Measurements from ENCODE around the gene KSR2.
"Not testable (repeated sequence)": the region's sequence is repeated elsewhere in the genome, so short reads cannot be mapped to it uniquely, and the experiment has no call there.

The KSR2 gene

DNA sequence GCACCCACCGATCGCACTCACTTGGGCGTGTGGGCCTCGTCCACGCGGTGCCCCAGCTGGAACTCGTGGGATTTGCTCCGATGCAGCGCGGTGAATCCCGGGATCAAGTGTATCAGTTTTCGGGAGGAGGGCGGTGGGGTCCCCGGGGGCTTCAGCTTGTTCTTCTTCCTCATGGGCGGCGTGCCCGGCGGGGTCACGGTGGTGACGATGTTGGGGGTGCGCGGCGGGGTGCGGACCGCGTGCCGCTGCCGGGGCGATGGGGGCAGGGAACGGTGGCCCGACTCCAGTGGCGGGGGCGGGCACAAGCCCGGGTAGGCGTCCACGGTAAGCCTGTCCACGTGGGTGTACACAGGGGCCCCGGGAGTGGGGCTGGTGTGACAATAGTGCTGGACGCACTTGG lies 207.8 kb downstream of the KSR2 start:
- DNase-seq (ENCODE audit: low spot score): no peak

DNA sequence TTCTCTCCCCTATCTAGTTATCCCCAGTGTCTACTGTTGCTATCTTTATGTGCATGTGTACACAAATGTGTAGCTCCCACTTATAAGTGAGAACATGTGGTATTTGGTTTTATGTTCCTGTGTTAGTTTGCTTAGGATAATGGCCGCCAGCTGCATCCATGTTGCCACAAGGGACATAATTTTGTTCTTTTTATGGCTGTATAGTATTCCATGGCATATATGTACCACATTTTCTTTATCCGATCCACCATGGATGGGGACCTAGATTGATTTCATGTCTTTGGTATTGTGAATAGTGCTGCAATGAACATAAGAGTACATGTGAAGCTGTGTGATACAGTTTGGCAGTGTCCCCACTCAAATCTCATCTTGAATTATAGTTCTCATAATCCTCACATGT lies 218.1 kb downstream of the KSR2 start:
- DNase-seq (ENCODE audit: low spot score): no peak

DNA sequence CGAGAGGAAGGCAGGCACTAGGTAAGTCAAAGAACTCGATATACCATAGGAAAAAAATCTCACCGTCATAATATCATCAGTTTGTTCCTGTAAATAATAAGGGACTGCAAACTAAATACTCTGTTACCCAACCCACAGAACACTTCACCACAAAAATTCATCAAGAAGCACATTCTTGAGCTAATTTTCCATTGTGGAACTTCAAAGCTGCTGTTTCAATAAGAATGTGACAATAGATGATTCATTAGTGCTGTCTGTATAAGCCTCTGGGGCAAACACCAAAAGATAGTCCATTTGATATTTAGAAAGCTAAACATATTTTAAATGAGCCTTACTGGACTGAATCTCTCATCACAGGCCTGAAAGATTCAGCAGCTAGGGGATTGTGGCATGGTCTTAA lies 219.4 kb downstream of the KSR2 start:
- no peak for DNase-seq (ENCODE audit: low spot score)

DNA sequence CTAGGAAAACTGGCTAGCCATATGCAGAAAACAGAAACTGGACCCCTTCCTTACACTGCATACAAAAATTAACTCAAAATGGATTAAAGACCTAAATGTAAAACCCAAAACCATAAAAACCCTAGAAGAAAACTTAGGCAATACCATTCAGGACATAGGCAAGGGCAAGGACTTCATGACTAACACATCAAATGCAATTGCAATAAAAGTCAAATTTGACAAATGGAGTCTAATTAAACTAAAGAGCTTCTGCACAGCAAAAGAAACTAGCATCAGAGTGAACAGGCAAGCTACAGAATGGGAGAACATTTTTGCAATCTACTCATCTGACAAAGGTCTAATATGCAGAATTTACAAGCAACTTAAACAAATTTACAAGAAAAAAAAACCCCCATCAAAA lies 222.4 kb downstream of the KSR2 start:
- DNase-seq (ENCODE audit: low spot score): not testable (repeated sequence)

DNA sequence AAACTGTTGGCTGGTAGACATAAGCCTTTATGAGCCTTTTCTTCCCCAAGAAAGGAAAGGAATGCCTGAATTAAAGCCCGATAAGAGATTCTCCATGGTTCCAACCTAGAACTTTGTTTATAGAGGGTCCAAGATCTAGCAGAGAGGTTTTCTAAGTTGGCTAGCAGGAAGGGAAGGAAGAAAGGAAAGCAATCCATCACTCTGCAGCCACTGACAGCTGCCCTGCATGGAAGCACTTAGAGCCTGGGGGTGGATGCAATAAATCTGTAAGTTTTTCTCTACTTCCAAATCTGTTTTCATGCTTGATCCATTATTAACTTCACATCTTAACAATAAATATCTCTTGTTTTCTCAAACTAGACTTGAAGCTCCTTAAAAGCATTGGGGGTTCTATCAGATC lies 224.4 kb downstream of the KSR2 start:
- DNase-seq (ENCODE audit: low spot score): no peak

DNA sequence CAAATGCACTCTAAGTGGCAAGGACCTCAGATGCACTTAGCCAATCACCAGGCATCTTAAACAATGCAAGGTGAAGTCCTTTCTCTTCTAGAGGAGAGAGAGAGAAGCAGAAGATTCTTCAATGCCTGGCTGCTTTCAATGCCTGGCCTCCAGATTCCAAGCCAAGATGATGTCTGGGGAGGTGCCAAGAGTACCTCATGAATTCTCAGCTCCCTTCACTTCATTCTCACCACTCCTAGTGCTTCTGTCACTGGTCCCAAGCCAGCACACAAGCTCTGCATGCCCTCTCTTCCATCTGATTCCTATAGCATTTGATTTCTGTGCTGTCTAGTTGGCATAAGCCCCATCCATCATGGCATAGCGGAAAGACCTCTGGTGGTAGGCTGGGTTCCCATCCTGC lies 225.0 kb downstream of the KSR2 start:
- no peak for DNase-seq (ENCODE audit: low spot score)

DNA sequence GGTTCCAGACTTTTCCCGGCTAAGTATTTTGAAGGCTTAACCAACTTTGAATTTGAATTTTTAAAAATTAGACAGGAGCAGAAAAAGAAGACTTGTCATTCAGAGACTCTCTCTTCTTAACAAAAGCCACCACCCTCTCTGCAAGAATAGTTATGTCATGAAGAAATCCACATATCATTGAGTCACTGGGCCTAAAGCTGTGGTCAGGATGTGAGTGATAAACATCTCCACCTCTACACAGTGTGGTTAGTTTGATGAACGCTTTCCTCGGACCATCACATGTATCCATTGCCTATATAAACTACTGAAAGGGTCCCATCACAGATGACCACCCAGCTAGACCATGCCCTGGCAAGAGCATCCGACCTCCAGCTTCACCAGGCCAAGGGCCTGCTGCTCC lies 226.1 kb downstream of the KSR2 start:
- no peak for DNase-seq (ENCODE audit: low spot score)

DNA sequence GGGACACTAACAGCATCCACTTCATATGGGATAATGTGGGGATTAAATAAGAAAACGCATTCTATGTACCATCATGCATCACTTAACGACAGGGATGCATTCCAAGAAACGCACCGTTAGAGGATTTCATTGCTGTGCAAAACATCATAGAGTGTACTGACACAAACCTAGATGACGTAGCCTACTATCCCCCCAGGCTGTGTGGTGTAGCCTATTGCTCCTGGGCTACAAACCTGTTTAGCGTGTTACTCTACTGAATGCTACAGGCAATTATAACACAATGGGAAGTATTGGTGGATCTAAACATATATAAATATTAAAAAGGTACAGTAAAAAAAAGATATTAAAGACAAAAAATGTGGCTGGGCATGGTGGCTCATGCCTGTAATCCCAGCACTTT lies 230.6 kb downstream of the KSR2 start:
- DNase-seq (ENCODE audit: low spot score): no peak

DNA sequence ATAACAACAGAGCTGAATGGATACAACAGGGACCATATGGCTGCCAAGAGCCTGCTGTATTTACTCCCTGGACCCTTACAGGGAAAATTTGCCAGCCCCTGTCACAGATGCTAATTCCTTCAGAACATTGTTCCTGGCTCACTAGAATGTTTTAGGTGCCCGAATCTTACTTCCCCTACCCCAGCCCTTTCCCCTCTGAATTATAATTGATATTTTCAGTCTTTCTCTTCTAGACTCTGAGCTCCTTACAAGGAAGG lies 235.3 kb downstream of the KSR2 start:
- DNase-seq (ENCODE audit: low spot score): no peak

DNA sequence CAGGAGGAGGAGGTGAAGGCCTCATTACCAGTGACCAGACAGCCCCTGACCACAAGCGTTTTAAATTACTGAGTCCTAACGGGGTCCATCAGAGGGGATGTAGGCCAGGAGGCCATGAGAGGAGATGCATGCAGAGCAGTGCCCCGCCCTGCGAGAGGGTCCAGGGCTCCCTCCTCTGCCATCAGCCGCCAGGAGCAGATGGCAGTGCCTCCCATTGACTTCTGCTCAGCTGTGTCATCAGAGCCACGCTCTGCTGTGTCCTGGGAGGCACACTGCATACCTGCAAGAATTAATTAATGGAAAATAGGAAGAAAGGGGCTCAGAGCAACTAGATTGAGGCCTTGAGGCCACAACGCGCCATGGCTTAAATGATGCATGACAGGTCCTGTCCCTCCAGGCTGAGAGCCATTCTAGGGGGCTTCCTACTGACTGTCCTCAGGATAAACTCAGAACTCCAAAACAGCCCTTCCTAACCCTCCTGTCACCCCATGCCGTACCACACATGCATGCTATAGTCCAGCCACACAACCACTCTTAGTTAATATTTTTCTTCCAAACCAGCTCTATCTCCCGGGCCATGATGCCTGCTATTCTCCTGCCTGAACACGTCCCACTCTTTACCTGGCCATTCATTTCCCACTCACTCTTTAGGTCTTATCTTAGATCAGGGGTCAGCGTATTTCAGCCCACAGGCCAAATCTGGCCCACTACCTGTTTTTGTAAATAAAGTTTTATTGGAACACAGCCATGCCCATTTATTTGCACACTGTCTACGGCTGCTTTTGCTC lies 235.8 kb downstream of the KSR2 start:
- no peak for DNase-seq (ENCODE audit: low spot score)

DNA sequence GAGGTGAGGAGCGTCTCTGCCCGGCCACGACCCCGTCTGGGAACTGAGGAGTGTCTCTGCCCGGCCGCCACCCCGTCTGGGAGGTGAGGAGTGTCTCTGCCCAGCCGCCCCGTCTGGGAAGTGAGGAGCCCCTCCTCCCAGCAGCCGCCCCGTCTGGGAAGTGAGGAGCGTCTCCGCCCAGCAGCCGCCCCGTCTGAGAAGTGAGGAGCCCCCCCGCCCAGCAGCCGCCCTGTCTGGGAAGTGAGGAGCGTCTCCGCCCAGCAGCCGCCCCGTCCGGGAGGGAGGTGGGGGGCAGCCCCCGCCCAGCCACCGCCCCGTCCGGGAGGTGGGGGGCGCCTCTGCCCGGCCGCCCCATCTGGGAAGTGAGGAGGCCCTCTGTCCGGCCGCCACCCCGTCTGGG lies 237.7 kb downstream of the KSR2 start:
- DNase-seq (ENCODE audit: low spot score): not testable (repeated sequence)

DNA sequence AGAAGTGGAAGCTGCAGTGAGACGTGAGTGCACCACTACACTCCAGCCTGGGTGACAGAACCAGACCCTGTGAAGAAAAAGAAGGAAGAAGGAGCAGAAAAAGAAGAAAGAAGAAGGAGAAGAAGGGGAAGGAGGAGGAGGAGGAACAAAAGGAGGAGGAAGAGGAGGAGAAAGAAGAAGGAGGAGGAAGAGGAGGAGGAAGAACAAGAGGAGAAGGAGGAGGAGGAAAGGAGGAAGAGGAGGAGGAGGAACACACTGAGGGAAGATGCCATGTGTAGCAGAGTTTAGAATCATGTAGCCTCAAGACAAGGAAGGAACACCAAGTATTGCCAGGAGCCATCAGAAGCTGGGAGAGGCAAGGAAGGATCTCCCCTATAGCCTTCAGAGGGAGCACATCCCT lies 241.5 kb downstream of the KSR2 start:
- DNase-seq (ENCODE audit: low spot score): no peak

DNA sequence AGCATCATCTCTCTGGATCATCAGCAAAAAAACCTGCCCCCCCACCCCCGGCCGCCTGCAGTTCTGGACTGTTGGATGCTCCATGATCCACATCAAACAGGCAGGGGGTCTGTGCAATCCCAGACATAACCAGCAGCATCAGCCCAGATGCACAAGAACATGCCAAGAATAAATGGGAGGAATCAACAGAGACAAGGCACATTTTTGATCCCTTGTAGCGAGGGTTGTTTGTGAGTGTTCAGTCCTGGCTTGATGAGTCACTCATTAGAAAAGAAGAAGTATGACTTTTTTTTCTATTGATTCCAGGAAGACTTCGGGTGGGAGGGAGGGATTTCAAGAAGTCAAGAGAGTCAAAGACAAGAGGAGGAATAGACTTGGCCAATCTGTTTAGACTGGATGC lies 244.2 kb downstream of the KSR2 start:
- DNase-seq (ENCODE audit: low spot score): no peak

DNA sequence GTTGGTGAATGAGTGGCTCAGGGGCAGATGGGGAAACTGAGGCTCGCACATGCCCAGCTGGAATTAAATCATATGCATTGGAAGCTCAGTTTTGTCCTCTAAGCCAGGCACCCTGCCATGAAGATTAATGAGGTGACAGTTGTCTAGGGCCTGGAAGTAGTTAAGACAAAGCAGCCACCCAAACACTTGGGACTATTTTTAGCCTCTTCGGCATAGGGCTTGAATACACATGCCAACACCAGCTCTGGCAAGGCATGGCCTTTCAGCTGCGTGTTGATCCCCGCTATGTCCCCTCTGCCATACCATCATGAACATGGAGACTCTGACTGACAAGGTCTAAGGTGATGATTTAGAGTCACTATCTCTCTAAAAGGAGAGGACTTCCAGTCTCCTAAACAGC lies 250.2 kb downstream of the KSR2 start:
- DNase-seq (ENCODE audit: low spot score): no peak

DNA sequence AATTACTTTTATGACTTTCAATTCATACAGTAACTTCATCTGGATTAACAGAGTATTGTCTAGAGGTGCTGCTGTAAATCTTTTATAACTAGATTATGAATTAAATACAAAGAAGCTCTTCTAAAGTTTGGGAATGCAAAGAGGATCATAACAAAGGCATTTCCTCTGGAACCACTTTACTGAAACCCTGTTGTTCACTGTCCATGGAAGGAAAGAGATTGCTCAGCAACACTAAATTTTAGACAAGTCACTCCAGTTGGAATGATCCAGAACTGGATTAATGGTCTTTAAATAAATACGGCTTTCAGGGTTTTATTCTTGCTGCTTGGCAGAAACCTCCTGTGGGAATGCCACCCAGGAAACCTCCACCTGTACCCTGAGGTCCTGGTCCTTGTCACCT lies 250.6 kb downstream of the KSR2 start:
- DNase-seq (ENCODE audit: low spot score): no peak

DNA sequence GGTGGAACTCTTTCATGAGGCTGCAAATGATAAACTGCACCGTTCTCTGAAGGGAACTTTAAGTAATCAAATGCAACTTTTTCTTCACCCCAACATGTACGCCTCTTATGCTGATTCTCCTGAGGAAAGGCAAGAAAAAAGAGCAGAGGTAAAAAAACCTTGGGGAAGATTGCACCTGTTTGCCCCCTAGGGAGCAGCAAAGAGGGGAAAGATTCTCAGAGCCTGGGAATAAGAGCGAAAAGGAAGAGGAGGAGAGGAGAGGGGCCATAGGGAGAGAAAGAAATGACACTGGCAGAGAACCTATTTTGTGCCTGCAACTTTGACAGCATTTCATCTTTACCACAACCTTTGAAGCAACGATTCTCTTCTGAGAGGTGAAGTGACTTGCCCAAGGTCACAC lies 254.6 kb downstream of the KSR2 start:
- DNase-seq (ENCODE audit: low spot score): no peak

DNA sequence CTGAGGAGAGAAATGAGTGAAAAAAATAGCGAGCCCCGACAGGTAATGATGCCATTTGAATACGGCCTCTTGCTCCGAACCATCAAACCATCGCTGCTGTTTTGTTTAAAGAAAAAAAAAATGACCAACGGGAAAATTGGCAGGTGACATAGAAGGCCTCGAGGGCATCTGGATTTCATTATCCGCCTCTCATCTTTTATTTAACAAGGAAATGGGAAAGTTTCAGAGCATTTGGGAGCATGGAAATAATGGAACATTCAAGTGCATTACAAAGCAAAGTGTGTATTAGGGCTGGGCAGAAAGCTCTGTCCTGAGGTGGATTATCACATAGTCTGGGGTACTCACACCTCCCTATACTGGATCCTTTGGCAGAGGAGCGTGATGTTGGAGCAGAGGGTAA lies 258.7 kb downstream of the KSR2 start:
- no peak for DNase-seq (ENCODE audit: low spot score)

DNA sequence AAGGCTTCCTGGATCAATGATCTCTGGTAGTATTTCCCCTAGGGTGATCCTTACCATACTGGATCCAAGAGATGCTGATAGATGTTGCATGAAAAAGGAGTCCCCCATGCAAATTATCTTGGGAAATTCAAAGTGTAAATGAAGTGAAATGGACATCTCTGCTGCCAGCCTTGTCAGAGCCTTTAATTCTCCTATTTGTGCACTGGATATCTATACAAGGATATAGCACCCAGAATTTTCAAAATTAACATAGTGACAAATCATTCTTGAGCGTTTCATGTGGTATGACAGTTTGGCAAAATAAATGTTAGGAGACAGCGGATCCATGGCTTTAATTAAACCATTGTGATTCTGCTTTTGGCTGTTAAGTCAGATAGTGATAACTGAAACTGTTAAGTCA lies 260.9 kb downstream of the KSR2 start:
- DNase-seq (ENCODE audit: low spot score): no peak

DNA sequence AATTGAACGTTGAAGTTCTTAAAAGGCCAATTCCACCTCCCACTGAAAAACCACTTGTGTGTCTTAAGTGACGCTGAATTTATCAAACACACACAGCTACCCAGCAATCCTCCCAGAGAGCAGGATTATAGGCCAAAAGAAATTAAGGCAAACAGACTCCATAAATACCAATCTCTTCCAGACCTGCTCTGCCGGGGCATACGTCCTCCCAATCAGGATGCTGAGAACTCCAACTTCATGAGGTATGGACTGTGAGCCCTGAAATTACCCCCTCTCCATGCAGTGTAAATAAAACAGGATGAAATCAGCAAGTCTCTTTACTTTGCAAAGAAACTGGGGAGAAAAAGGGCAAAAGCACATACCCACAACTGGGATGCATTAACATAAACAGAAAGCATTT lies 265.2 kb downstream of the KSR2 start:
- no peak for DNase-seq (ENCODE audit: low spot score)

DNA sequence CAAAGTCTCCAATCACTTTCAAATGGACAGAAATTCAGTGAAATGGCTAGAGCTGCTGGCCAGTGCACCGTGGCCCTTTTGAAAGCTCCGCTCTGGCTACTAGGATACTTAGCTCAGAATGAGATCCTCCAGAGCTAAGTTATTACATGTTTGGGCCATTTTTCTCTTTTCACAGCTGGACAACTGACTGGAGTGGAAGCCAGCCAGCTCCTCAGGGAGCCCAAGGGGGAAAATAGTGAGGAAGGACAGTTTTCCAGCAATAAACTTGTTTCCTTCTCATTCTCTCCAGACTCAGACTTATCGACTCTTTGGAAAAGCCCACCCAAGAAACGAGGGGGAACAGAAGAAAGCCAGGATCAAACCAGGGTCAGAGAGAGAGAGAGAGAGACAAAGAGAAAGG lies 266.0 kb downstream of the KSR2 start:
- DNase-seq (ENCODE audit: low spot score): no peak

DNA sequence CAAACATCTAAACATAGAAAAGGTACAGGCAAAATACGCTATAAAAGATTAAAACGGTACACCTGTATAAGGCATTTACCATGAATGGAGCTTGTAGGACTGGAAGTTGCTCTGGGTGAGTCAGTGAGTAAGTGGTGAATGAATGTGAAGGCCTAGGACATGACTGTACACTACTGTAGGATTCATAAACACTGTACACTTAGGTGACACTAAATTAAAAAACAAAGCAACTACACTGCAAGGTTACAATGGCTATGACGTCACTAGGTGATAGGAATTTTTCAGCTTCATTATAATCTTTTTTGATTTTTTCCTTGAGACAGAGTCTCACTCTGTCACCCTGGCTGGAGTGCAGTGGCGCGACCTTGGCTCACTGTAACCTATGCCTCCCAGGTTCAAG lies 269.2 kb downstream of the KSR2 start:
- no peak for DNase-seq (ENCODE audit: low spot score)

DNA sequence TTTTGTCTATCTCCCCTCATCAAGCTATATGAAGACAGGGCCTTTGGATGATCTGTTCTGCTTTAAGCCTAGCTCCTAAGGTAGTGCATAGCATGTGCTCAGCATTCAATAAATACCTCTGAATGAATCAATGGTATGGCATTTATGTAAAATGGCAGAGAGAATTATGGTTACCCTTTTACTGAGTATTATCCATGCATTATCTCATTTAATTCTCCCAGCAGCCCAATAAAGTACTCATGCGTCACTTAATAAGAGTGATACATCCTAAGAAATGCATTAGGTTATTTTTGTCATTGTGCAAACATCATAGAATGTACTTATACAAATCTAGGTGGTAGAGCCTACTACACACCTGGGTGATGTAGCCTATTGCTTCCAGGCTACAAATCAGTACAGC lies 269.7 kb downstream of the KSR2 start:
- no peak for DNase-seq (ENCODE audit: low spot score)

DNA sequence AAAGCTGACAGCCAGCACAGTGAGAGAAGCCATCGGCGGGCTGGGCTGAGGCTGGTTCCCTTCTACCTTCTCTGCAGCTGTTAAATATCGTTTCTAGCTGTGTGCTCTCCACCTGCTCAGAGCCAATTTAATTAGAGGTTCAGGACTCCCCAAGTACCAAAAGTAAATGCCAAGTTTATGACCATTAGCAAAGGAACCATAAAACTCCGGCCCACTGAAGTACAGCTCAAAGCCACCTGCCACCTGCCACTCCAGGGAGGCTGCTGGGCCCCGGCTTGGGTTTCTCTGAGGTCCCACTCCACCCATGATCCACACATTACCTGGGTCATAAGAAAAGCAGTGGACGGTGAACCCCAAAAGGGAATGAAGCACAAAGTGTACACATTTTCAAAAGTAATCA lies 272.8 kb downstream of the KSR2 start:
- DNase-seq (ENCODE audit: low spot score): no peak

DNA sequence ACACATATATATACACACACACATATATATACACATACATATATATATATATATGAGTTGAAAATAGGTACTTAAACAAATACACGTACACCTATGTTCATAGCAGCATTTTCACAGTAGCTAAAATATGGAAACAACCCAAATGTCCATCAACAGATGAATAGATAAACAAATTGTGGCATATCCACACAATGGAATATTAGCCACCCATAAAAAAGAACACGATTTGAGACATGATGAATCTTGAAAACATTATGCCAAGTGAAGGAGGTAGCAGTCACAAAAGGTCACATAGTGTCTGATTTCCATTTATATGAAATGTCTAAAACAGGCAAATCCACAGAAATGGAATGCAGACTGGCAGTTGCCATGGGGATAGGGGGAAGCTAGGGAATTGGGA lies 276.3 kb downstream of the KSR2 start:
- DNase-seq (ENCODE audit: low spot score): no peak

DNA sequence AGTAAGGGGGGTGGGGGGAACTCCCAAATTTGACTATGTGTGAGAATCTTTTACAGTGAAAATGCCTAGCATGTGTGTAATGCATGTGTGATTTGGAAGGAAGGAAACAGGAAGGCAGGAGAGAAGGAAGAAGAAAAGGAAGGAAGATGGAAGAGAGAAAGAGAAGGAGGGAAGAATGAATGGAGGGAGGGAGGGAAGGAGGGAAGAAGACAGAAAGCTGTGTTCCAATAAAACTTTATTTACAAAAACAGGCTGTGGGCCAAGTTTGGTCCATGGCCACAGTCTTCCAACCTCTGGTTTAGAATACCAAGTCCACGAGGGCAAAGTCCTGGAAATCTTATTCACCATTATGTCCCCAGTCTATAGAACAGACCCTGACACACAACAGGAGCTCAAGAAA lies 278.9 kb downstream of the KSR2 start:
- no peak for DNase-seq (ENCODE audit: low spot score)
